NT2/D1 (cell line): ENCODE data around the gene THAP2.
"Not testable (repeated sequence)": the region's sequence is repeated elsewhere in the genome, so short reads cannot be mapped to it uniquely, and the experiment has no call there.

ENCODE experiments used
- DNase-seq: peaks from one replicate; pipeline ENCODE4 v3.0.0-alpha.2; 2011; ENCODE audit warnings: low read depth, low spot score
- H3K27me3 ChIP-seq: 2 replicates; pipeline ENCODE4 v1.6.0; 2011; ENCODE audit warnings: mild to moderate bottlenecking; ENCODE audit not compliant: insufficient read length, insufficient read depth
- H3K36me3 ChIP-seq: 2 replicates; pipeline ENCODE4 v1.6.1; 2011; ENCODE audit warnings: mild to moderate bottlenecking, low read length, mixed read lengths; ENCODE audit not compliant: insufficient read depth, insufficient read length
- H3K4me1 ChIP-seq: 2 replicates; pipeline ENCODE4 v1.5.1; 2011; ENCODE audit not compliant: insufficient read depth, insufficient read length
- H3K4me3 ChIP-seq: 2 replicates; pipeline ENCODE4 v1.5.1; 2011; ENCODE audit warnings: low read depth; ENCODE audit not compliant: insufficient read length
- H3K9ac ChIP-seq: 2 replicates; pipeline ENCODE4 v1.6.0; 2011; ENCODE audit warnings: low read depth; ENCODE audit not compliant: insufficient read length
- H3K9me3 ChIP-seq: 2 replicates; pipeline ENCODE4 v1.5.1; 2011; ENCODE audit warnings: mild to moderate bottlenecking, low read length; ENCODE audit not compliant: insufficient read depth
- SUZ12 ChIP-seq: IDR thresholded peaks from 2 replicates; pipeline ENCODE4 v1.6.1; 2011; ENCODE audit not compliant: insufficient read length, insufficient read depth; ENCODE audit errors: extremely low read depth
- YY1 ChIP-seq: IDR thresholded peaks from 2 replicates; pipeline ENCODE4 v1.6.1; 2011; ENCODE audit not compliant: insufficient read length, insufficient read depth
- ZNF274 ChIP-seq: IDR thresholded peaks from 2 replicates; pipeline ENCODE4 v1.6.1; 2011; ENCODE audit warnings: mild to moderate bottlenecking, low read depth, low read length

Gene THAP2

GRCh38 chr12:71682466-71682865, 18.4 kb downstream of the THAP2 start:
- TF ChIP-seq YY1 (no peak), ZNF274 (no peak), SUZ12 (no peak)
- H3K9ac ChIP-seq: no peak overlapping the region
- H3K4me3 ChIP-seq: no peak overlapping the region
- H3K9me3 ChIP-seq: no peaks in the 10 kb centered on the region
- DNase-seq: no peak
- no peaks in the 10 kb centered on the region for H3K4me1 ChIP-seq
- H3K36me3 ChIP-seq: no peaks in the 10 kb centered on the region
- no peaks in the 10 kb centered on the region for H3K27me3 ChIP-seq

- Histone ChIP-seq H3K9ac (no peak overlapping the region), H3K27me3 (no peaks in the 10 kb centered on the region), H3K36me3 (no peaks in the 10 kb centered on the region), H3K9me3 (no peaks in the 10 kb centered on the region), H3K4me1 (no peaks in the 10 kb centered on the region), H3K4me3 (no peak overlapping the region)
- TF ChIP-seq ZNF274 (no peak), SUZ12 (no peak), YY1 (no peak)
- DNase-seq: no peak
These were observed 19.5 kb downstream of the THAP2 start for GRCh38 chr12:71683633-71684032.

- no peak overlapping the region for H3K9ac ChIP-seq
- no peaks in the 10 kb centered on the region for H3K36me3 ChIP-seq
- no peaks in the 10 kb centered on the region for H3K27me3 ChIP-seq
- TF ChIP-seq SUZ12 (no peak), ZNF274 (no peak), YY1 (no peak)
- no peak overlapping the region for H3K4me3 ChIP-seq
- no peaks in the 10 kb centered on the region for H3K4me1 ChIP-seq
- H3K9me3 ChIP-seq: no peaks in the 10 kb centered on the region
- no peak for DNase-seq
These were observed 20.0 kb downstream of the THAP2 start for GRCh38 chr12:71684081-71684480.

- DNase-seq: no peak
- TF ChIP-seq ZNF274: no peak
- TF ChIP-seq YY1: no peak
- no peak for TF ChIP-seq SUZ12
- H3K27me3 ChIP-seq: no peaks in the 10 kb centered on the region
- peak overlapping the region; percentile 83 for H3K9ac ChIP-seq
- H3K4me1 ChIP-seq: no peaks in the 10 kb centered on the region
- no peaks in the 10 kb centered on the region for H3K9me3 ChIP-seq
- H3K4me3 ChIP-seq: peak overlapping the region; percentile 60
- H3K36me3 ChIP-seq: no peaks in the 10 kb centered on the region
These were observed 21.3 kb downstream of the THAP2 start for GRCh38 chr12:71685312-71685906.

- H3K36me3 ChIP-seq: no peaks in the 10 kb centered on the region
- H3K27me3 ChIP-seq: no peaks in the 10 kb centered on the region
- H3K4me3 ChIP-seq: peak within 1 kb of the TSS; percentile 60
- peak within 1 kb of the TSS; percentile 83 for H3K9ac ChIP-seq
- H3K4me1 ChIP-seq: no peaks in the 10 kb centered on the region
- DNase-seq: peak; percentile 70
- H3K9me3 ChIP-seq: no peaks in the 10 kb centered on the region
- TF ChIP-seq ZNF274: no peak
- no peak for TF ChIP-seq SUZ12
- no peak for TF ChIP-seq YY1
These were observed 22.0 kb downstream of the THAP2 start, which contains the start of gene TMEM19 for GRCh38 chr12:71685914-71686657. Gene TMEM19 (plus strand): TSS chr12:71686082. CDS start chr12:71686681, 599 bp downstream.

- Histone ChIP-seq H3K4me1 (no peaks in the 10 kb centered on the region), H3K4me3 (peak overlapping the region; percentile 60), H3K9me3 (no peaks in the 10 kb centered on the region), H3K36me3 (no peaks in the 10 kb centered on the region), H3K9ac (peak overlapping the region; percentile 61), H3K27me3 (no peaks in the 10 kb centered on the region)
- no peak for DNase-seq
- TF ChIP-seq ZNF274 (no peak), SUZ12 (no peak), YY1 (no peak)
These were observed 22.5 kb downstream of the THAP2 start for GRCh38 chr12:71686658-71687025.

GRCh38 chr12:71687172-71687571, 23.1 kb downstream of the THAP2 start:
- not testable (repeated sequence) for H3K9ac ChIP-seq, H3K4me1 ChIP-seq, H3K9me3 ChIP-seq, DNase-seq, H3K36me3 ChIP-seq, H3K27me3 ChIP-seq
- H3K4me3 ChIP-seq: peak overlapping the region; percentile 60
